ENCODE results near the gene SLC10A2. TPM values are rescaled to one million over a fixed set of nuclear protein-coding genes. Genes with fewer than 3 reads are reported as not detected.

Gene SLC10A2
- total RNA-seq, 1 donor = not detected

DNA sequence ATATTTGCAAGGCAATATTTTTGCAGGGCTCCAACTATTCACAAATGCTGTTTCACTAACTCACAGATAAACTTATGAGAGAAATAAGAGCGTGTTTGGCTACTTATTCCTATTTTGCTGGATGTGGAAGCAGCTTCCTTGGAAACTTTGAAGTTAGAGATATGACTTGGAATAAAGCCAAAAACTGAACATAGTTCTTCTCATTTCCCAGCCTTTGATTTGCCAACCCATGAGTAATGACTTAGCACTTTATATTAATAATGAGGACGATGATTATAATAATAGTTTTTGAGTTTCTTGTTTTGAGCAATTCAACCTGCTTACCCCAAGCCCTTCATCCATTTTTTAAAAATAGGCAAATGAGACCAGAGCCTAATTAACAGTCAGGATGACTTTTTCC is 47.7 kb downstream of the SLC10A2 start:
- H3K4me2 ChIP-seq (ENCODE audit: insufficient read depth, low read length) = no peak overlapping the region
- no peaks in the 10 kb centered on the region for H3K36me3 ChIP-seq (ENCODE audit: insufficient read depth, low read length)
- H3K4me1 ChIP-seq (ENCODE audit: insufficient read depth, low read length) = no peaks in the 10 kb centered on the region
- H2AFZ ChIP-seq (ENCODE audit: low read length) = no peak overlapping the region
- no peak for DNase-seq (ENCODE audit: insufficient read length, low spot score, missing footprints)
- TF ChIP-seq, protein P1, sequence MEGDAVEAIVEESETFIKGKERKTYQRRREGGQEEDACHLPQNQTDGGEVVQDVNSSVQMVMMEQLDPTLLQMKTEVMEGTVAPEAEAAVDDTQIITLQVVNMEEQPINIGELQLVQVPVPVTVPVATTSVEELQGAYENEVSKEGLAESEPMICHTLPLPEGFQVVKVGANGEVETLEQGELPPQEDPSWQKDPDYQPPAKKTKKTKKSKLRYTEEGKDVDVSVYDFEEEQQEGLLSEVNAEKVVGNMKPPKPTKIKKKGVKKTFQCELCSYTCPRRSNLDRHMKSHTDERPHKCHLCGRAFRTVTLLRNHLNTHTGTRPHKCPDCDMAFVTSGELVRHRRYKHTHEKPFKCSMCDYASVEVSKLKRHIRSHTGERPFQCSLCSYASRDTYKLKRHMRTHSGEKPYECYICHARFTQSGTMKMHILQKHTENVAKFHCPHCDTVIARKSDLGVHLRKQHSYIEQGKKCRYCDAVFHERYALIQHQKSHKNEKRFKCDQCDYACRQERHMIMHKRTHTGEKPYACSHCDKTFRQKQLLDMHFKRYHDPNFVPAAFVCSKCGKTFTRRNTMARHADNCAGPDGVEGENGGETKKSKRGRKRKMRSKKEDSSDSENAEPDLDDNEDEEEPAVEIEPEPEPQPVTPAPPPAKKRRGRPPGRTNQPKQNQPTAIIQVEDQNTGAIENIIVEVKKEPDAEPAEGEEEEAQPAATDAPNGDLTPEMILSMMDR (IDR thresholded peaks at IDR 0.05; ENCODE audit: extremely low read depth, low read depth, low read length) = no peak
- H3K27ac ChIP-seq (ENCODE audit: low read depth, low read length) = no peak overlapping the region
- H3K4me3 ChIP-seq (ENCODE audit: insufficient read depth, low read length) = no peak overlapping the region
- H4K20me1 ChIP-seq (ENCODE audit: insufficient read depth, low read length) = no peaks in the 10 kb centered on the region
- H3K27me3 ChIP-seq (ENCODE audit: insufficient read depth, low read length) = no peaks in the 10 kb centered on the region
- H3K9me3 ChIP-seq (ENCODE audit: low read depth, low read length) = peaks cover 3% of the 10 kb centered on the region
- H3K79me2 ChIP-seq (ENCODE audit: insufficient read depth, low read length) = no peaks in the 10 kb centered on the region

GRCh38 chr13:103012646-103013045 is 53.6 kb downstream of the SLC10A2 start:
- Histone ChIP-seq H3K9me3 (ENCODE audit: low read depth, low read length) (peaks cover 3% of the 10 kb centered on the region), H3K79me2 (ENCODE audit: insufficient read depth, low read length) (no peaks in the 10 kb centered on the region), H3K4me3 (ENCODE audit: insufficient read depth, low read length) (no peak overlapping the region), H3K27ac (ENCODE audit: low read depth, low read length) (no peak overlapping the region), H2AFZ (ENCODE audit: low read length) (no peak overlapping the region), H3K4me2 (ENCODE audit: insufficient read depth, low read length) (no peak overlapping the region), H3K4me1 (ENCODE audit: insufficient read depth, low read length) (no peaks in the 10 kb centered on the region), H3K27me3 (ENCODE audit: insufficient read depth, low read length) (no peaks in the 10 kb centered on the region), H4K20me1 (ENCODE audit: insufficient read depth, low read length) (no peaks in the 10 kb centered on the region), H3K36me3 (ENCODE audit: insufficient read depth, low read length) (no peaks in the 10 kb centered on the region)
- TF ChIP-seq, protein P1 (IDR thresholded peaks at IDR 0.05; ENCODE audit: extremely low read depth, low read depth, low read length) = no peak
- no peak for DNase-seq (ENCODE audit: insufficient read length, low spot score, missing footprints)

GRCh38 chr13:103009051-103009840 is 57.0 kb downstream of the SLC10A2 start:
- Histone ChIP-seq H3K27me3 (ENCODE audit: insufficient read depth, low read length) (no peaks in the 10 kb centered on the region), H4K20me1 (ENCODE audit: insufficient read depth, low read length) (no peaks in the 10 kb centered on the region), H3K9me3 (ENCODE audit: low read depth, low read length) (peaks cover 3% of the 10 kb centered on the region), H3K27ac (ENCODE audit: low read depth, low read length) (no peak overlapping the region), H3K4me3 (ENCODE audit: insufficient read depth, low read length) (no peak overlapping the region), H3K36me3 (ENCODE audit: insufficient read depth, low read length) (no peaks in the 10 kb centered on the region), H2AFZ (ENCODE audit: low read length) (no peak overlapping the region), H3K4me1 (ENCODE audit: insufficient read depth, low read length) (no peaks in the 10 kb centered on the region), H3K4me2 (ENCODE audit: insufficient read depth, low read length) (no peak overlapping the region), H3K79me2 (ENCODE audit: insufficient read depth, low read length) (no peaks in the 10 kb centered on the region)
- TF ChIP-seq, protein P1 (IDR thresholded peaks at IDR 0.05; ENCODE audit: extremely low read depth, low read depth, low read length) = no peak
- DNase-seq (ENCODE audit: insufficient read length, low spot score, missing footprints) = no peak

- TF ChIP-seq, protein P1 (IDR thresholded peaks at IDR 0.05; ENCODE audit: extremely low read depth, low read depth, low read length) = no peak
- Histone ChIP-seq H3K4me3 (ENCODE audit: insufficient read depth, low read length) (no peak overlapping the region), H2AFZ (ENCODE audit: low read length) (no peak overlapping the region), H3K4me2 (ENCODE audit: insufficient read depth, low read length) (no peak overlapping the region), H3K27me3 (ENCODE audit: insufficient read depth, low read length) (no peaks in the 10 kb centered on the region), H3K27ac (ENCODE audit: low read depth, low read length) (no peak overlapping the region), H3K79me2 (ENCODE audit: insufficient read depth, low read length) (no peaks in the 10 kb centered on the region), H3K9me3 (ENCODE audit: low read depth, low read length) (no peaks in the 10 kb centered on the region), H3K4me1 (ENCODE audit: insufficient read depth, low read length) (no peaks in the 10 kb centered on the region), H4K20me1 (ENCODE audit: insufficient read depth, low read length) (no peaks in the 10 kb centered on the region), H3K36me3 (ENCODE audit: insufficient read depth, low read length) (no peaks in the 10 kb centered on the region)
- DNase-seq (ENCODE audit: insufficient read length, low spot score, missing footprints) = no peak
Measured at GRCh38 chr13:103007427-103007762, 58.8 kb downstream of the SLC10A2 start.

Measured in osteoblast (primary cell).